Mesenchymal stem cell (in vitro differentiated cells and primary cell): ENCODE results near the gene HOXA5.

Source experiments
- DNase-seq: peaks from one replicate; pipeline ENCODE4 v3.0.0-alpha.2; 2013
- H2AFZ ChIP-seq: one replicate; pipeline ENCODE4 v1.6.1; 2013; ENCODE audit warnings: low read depth, mild to moderate bottlenecking, control low read depth, inconsistent platforms, low read length, moderate library complexity
- H2AK5ac ChIP-seq: 2 replicates; pipeline ENCODE4 v1.6.1; 2013; ENCODE audit warnings: low read length, moderate library complexity, mild to moderate bottlenecking, inconsistent platforms; ENCODE audit not compliant: severe bottlenecking
- H2BK120ac ChIP-seq: one replicate; pipeline ENCODE4 v1.6.1; 2013; ENCODE audit warnings: low read depth, mild to moderate bottlenecking, inconsistent platforms, low read length, moderate library complexity
- H2BK12ac ChIP-seq, 2 experiments: one replicate each; pipeline ENCODE4 v1.6.1; 2013; ENCODE audit warnings: inconsistent platforms in 2 of 2, low read length in 2 of 2, mild to moderate bottlenecking in 2 of 2, moderate library complexity in 2 of 2, control low read depth in 1 of 2
- H2BK15ac ChIP-seq: one replicate; pipeline ENCODE4 v1.6.1; 2013; ENCODE audit warnings: mild to moderate bottlenecking, low read depth, inconsistent platforms; ENCODE audit not compliant: poor library complexity, severe bottlenecking
- H2BK5ac ChIP-seq: 2 replicates; pipeline ENCODE4 v1.6.1; 2013; ENCODE audit warnings: low read depth, mild to moderate bottlenecking, low read length, control low read depth, inconsistent platforms; ENCODE audit not compliant: poor library complexity, severe bottlenecking
- H3K14ac ChIP-seq, 2 experiments: one replicate each; pipeline ENCODE4 v1.6.1; 2013; ENCODE audit warnings: inconsistent platforms in 2 of 2, low read length in 2 of 2, control low read depth in 1 of 2, mild to moderate bottlenecking in 1 of 2, moderate library complexity in 1 of 2
- H3K18ac ChIP-seq, 2 experiments: one replicate each; pipeline ENCODE4 v1.6.1; 2013; ENCODE audit warnings: inconsistent platforms in 2 of 2, low read length in 2 of 2, control low read depth in 1 of 2, low read depth in 1 of 2, mild to moderate bottlenecking in 1 of 2
- H3K23ac ChIP-seq, 2 experiments: one replicate each; pipeline ENCODE4 v1.6.1; 2013; ENCODE audit warnings: inconsistent platforms in 2 of 2, low read length in 2 of 2, mild to moderate bottlenecking in 2 of 2, moderate library complexity in 2 of 2, control low read depth in 1 of 2
- H3K27ac ChIP-seq: 2 replicates; pipeline ENCODE4 v1.5.1; 2013; ENCODE audit warnings: mild to moderate bottlenecking, moderate library complexity, low read length, control low read depth, inconsistent platforms; ENCODE audit not compliant: poor library complexity, severe bottlenecking
- H3K27me3 ChIP-seq, 2 experiments: 2 replicates each; pipeline versions ENCODE4 v1.6.1 to v1.7.0; 2013; ENCODE audit warnings: low read length in 2 of 2, mild to moderate bottlenecking in 2 of 2, moderate library complexity in 2 of 2, control low read depth in 1 of 2, inconsistent platforms in 1 of 2; ENCODE audit not compliant: control insufficient read depth in 1 of 2, insufficient read depth in 1 of 2
- H3K36me3 ChIP-seq, 2 experiments: 2 replicates each; pipeline versions ENCODE4 v1.6.1 to v1.7.0; 2013; ENCODE audit warnings: low read length in 2 of 2, control low read depth in 1 of 2, inconsistent platforms in 1 of 2, low read depth in 1 of 2, mild to moderate bottlenecking in 1 of 2; ENCODE audit not compliant: insufficient read depth in 2 of 2, control insufficient read depth in 1 of 2
- H3K4ac ChIP-seq, 2 experiments: one replicate each; pipeline ENCODE4 v1.6.1; 2013; ENCODE audit warnings: inconsistent platforms in 2 of 2, low read length in 2 of 2, mild to moderate bottlenecking in 2 of 2, moderate library complexity in 2 of 2, control low read depth in 1 of 2, low read depth in 1 of 2
- H3K4me1 ChIP-seq: 2 replicates; pipeline ENCODE4 v1.6.1; 2013; ENCODE audit warnings: low read depth, low read length, control low read depth; ENCODE audit not compliant: control insufficient read depth, insufficient read depth
- H3K4me2 ChIP-seq: 2 replicates; pipeline ENCODE4 v1.6.1; 2013; ENCODE audit warnings: low read length, mild to moderate bottlenecking, inconsistent platforms; ENCODE audit not compliant: poor library complexity, severe bottlenecking
- H3K4me3 ChIP-seq, 2 experiments: 2 replicates each; pipeline versions ENCODE4 v1.5.1 to v1.7.0; 2013; ENCODE audit warnings: low read length in 2 of 2, mild to moderate bottlenecking in 2 of 2, control low read depth in 1 of 2, low read depth in 1 of 2; ENCODE audit not compliant: insufficient read depth in 1 of 2
- H3K79me1 ChIP-seq: replicated peaks from 2 replicates; pipeline ENCODE4 v1.6.1; 2013; ENCODE audit warnings: mild to moderate bottlenecking, control low read depth, low read length, inconsistent platforms; ENCODE audit not compliant: poor library complexity, severe bottlenecking
- H3K9ac ChIP-seq: 2 replicates; pipeline ENCODE4 v1.7.0; 2013; ENCODE audit warnings: mild to moderate bottlenecking, low read length, moderate library complexity
- H3K9me3 ChIP-seq: 2 replicates; pipeline ENCODE4 v1.7.0; 2013; ENCODE audit warnings: mild to moderate bottlenecking, low read length; ENCODE audit not compliant: control insufficient read depth
- H4K8ac ChIP-seq: one replicate; pipeline ENCODE4 v1.6.1; 2013; ENCODE audit warnings: inconsistent platforms, mild to moderate bottlenecking, low read length, moderate library complexity
- H4K91ac ChIP-seq: one replicate; pipeline ENCODE4 v1.6.1; 2013; ENCODE audit warnings: mild to moderate bottlenecking, low read length, inconsistent platforms
- WGBS: methylation state at CpG from one replicate; pipeline ENCODE4 v1.1.7; 2013; ENCODE audit warnings: mixed read lengths; 5-methylcytosine and 5-hydroxymethylcytosine counted together

The HOXA5 gene

DNA sequence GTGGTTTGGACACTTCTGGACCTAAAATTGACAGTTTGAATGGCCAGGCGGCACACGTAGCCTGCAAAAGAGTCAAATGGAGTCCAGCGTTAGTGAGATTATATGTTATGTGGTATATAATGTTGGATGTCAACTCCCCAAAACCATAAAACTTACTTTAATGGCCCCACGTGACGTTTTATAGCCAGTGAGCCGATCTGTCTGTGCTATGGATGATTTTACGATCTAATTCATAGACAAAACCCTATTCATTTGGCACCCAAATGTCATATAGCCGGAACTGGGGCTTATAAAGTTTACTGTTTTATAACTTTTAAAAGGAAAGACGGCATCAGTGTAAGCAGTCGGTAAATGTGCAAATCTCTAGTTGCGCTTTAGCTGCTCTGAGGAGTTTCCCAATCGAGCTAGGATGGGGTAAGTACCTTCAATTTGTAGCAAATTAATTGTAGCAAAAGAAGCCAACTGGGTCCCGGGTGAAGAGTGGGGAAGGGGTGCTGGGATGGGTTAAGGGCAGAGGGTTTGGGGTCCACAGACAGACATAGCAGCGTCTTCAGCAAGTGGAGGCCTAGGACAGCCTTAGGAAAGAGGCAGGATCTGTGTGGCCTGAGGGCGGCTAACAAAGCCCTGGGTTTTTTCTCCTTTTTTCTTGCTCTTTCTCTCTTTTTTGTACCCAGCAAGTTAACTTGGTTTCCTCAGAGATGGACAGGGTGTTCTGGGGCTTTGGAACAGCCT, 3.2 kb downstream of the HOXA5 start:
- H3K79me1 ChIP-seq: no peaks in the 10 kb centered on the region
- no peak overlapping the region for H2BK15ac ChIP-seq
- H3K14ac ChIP-seq: no peak overlapping the region
- no peak overlapping the region for H4K8ac ChIP-seq
- peak overlapping the region; percentile 70 to 82 for H3K4me3 ChIP-seq
- H2BK120ac ChIP-seq: no peak overlapping the region
- H3K18ac ChIP-seq: no peak overlapping the region
- no peak overlapping the region for H4K91ac ChIP-seq
- H3K4me2 ChIP-seq: peak overlapping the region; percentile 49
- H3K4ac ChIP-seq: no peak overlapping the region
- H2AK5ac ChIP-seq: no peak overlapping the region
- peaks cover 3 to 34% of the 10 kb centered on the region in 2 experiments for H3K36me3 ChIP-seq
- DNase-seq: no peak
- no peaks in the 10 kb centered on the region for H3K9me3 ChIP-seq
- peaks cover 11% of the 10 kb centered on the region for H3K4me1 ChIP-seq
- WGBS: 31% methylated on average over 14 of the region's 15 CpGs
- H2BK5ac ChIP-seq: peak overlapping the region; percentile 88
- H2AFZ ChIP-seq: no peak overlapping the region
- H3K23ac ChIP-seq: no peak overlapping the region
- H3K27me3 ChIP-seq: no peaks in the 10 kb centered on the region
- H3K9ac ChIP-seq: peak overlapping the region; percentile 97
- peak overlapping the region; percentile 83 for H3K27ac ChIP-seq
- no peak overlapping the region for H2BK12ac ChIP-seq

DNA sequence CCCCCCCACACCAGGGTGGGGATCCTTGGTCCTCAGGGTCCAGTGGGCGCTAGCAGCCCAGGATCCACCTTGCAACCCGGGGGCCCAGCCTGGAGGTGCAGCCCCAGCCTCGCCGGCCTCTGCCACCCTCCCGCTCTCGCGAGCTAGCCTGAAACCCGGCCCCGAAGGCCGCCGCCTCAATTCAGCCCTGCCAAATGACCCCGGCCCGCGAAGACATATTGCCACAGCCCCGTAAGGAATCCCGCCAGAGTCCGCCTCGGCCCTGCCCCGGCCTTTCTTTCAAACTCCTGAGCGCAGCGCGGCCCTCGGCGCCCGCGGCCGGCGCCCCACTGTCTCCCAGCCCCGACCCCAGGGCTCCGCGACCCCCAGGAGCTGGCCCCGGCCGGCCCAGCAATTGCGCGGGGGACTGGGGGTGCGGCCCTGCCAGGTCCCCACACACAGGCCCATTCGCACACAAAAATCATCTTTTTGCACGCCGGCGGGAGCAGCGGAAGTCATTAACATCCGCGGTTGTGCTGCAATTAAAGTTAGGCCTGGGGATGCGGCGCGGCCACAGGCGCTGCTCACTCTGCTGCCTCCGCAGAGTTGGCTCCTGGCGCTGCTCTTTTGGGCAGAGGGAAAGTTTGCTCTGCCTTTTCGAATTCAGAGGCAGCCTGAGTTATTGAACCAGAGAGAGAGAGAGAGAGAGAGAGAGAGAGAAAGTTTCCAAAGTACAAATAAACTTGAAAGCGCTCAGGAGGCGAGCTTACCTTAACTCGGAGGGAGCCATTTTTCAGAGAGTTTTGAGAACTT, 4.0 kb downstream of the HOXA5 start:
- no peaks in the 10 kb centered on the region for H3K27me3 ChIP-seq
- peak overlapping the region; percentile 78 for H4K8ac ChIP-seq
- DNase-seq: peak; percentile 25
- H2AFZ ChIP-seq: no peak overlapping the region
- H2BK120ac ChIP-seq: no peak overlapping the region
- H3K79me1 ChIP-seq: no peaks in the 10 kb centered on the region
- H3K23ac ChIP-seq: no peak overlapping the region
- no peak overlapping the region for H3K14ac ChIP-seq
- peak overlapping the region in 1 of 2 experiments; percentile 55 for H3K4ac ChIP-seq
- H3K4me2 ChIP-seq: peak overlapping the region; percentile 49
- H2BK5ac ChIP-seq: peak overlapping the region; percentile 88
- H4K91ac ChIP-seq: peak overlapping the region; percentile 28
- peaks cover 11% of the 10 kb centered on the region for H3K4me1 ChIP-seq
- peak overlapping the region in 1 of 2 experiments; percentile 57 for H2BK12ac ChIP-seq
- H3K18ac ChIP-seq: peak overlapping the region in 1 of 2 experiments; percentile 21
- peak overlapping the region; percentile 20 for H2BK15ac ChIP-seq
- H3K27ac ChIP-seq: peak overlapping the region; percentile 83
- 6% methylated on average over 52 of the region's 53 CpGs for WGBS
- H3K9ac ChIP-seq: peak overlapping the region; percentile 97
- H3K9me3 ChIP-seq: no peaks in the 10 kb centered on the region
- peaks cover 3 to 29% of the 10 kb centered on the region in 2 experiments for H3K36me3 ChIP-seq
- peak overlapping the region; percentile 41 for H2AK5ac ChIP-seq
- H3K4me3 ChIP-seq: peak overlapping the region; percentile 70 to 82

DNA sequence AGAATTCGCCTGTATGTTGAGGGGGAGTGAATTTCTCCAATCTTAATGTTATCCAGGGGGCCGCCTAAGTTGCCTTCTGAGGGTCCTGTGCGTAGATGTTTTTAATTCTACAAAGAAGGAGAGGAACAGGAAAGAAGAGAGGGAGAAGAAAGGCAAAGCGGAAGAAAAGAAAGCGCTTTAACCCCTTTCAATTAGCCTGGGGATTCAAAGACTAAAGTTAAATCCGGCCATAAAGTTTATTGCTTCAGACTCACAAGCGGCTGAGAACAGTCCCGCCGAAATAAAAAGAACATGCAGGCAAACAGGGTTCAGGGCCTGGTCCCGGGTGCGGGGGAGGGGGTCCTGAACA, 4.5 kb downstream of the HOXA5 start:
- Histone ChIP-seq H4K8ac (no peak overlapping the region), H3K4me1 (peaks cover 9% of the 10 kb centered on the region), H2BK120ac (no peak overlapping the region), H3K18ac (peak overlapping the region in 1 of 2 experiments; percentile 21), H3K36me3 (peaks cover 3 to 26% of the 10 kb centered on the region in 2 experiments), H3K14ac (no peak overlapping the region), H3K27ac (peak overlapping the region; percentile 81), H2BK12ac (peak overlapping the region in 1 of 2 experiments; percentile 57), H3K9me3 (no peaks in the 10 kb centered on the region), H2AK5ac (peak overlapping the region; percentile 82), H3K4me2 (peak overlapping the region; percentile 49), H3K4ac (no peak overlapping the region), H2BK5ac (peak overlapping the region; percentile 88), H2BK15ac (no peak overlapping the region), H3K27me3 (no peaks in the 10 kb centered on the region), H3K9ac (peak overlapping the region; percentile 97), H2AFZ (no peak overlapping the region), H3K79me1 (no peaks in the 10 kb centered on the region), H3K23ac (no peak overlapping the region), H3K4me3 (peak overlapping the region; percentile 70 to 82), H4K91ac (no peak overlapping the region)
- peak; percentile 13 for DNase-seq
- 27% methylated on average over 10 of the region's 11 CpGs for WGBS

DNA sequence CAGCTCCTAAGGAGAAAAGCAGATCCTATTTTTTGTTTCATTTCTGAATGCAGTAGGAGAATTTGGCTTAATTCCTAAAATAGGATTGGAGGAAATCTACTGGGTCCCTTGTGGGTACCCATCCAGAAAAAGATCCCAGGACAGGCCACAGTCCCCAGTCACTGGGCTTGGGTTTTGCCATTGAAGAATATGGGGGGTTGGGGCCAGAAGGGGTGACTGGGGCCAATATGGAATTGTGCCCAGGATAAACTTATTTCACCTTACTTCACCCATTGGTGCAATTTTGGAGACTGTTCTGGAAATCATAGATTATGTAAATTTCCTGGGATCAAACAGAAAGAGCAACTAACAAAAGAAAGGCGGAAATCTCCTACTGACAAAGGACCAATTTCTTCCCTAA, 5.0 kb downstream of the HOXA5 start:
- Histone ChIP-seq H3K4ac (no peak overlapping the region), H3K27ac (peak overlapping the region; percentile 81), H4K91ac (no peak overlapping the region), H3K23ac (no peak overlapping the region), H3K9ac (peak overlapping the region; percentile 97), H2BK15ac (no peak overlapping the region), H3K27me3 (no peaks in the 10 kb centered on the region), H3K4me3 (peak overlapping the region in 1 of 2 experiments; percentile 82), H3K4me1 (peaks cover 8% of the 10 kb centered on the region), H3K18ac (no peak overlapping the region), H2BK12ac (no peak overlapping the region), H3K9me3 (no peaks in the 10 kb centered on the region), H2AFZ (no peak overlapping the region), H3K36me3 (peaks cover 3 to 26% of the 10 kb centered on the region in 2 experiments), H4K8ac (no peak overlapping the region), H3K14ac (no peak overlapping the region), H3K79me1 (no peaks in the 10 kb centered on the region), H3K4me2 (peak overlapping the region; percentile 49), H2BK120ac (no peak overlapping the region), H2AK5ac (peak overlapping the region; percentile 82), H2BK5ac (peak overlapping the region; percentile 22)
- DNase-seq: no peak
- no CpG with 5 or more reads among the region's 1 CpG for WGBS
